Ascending aorta (tissue), 2 donors: ENCODE results near the gene C19orf33. TPM values are rescaled to one million over a fixed set of nuclear protein-coding genes. Genes with fewer than 3 reads are reported as not detected.

Source experiments
- DNase-seq, 2 donors: peaks; one replicate each; pipeline ENCODE4 v3.0.0-alpha.2; 2019; ENCODE audit warnings: low spot score in 2 of 2
- H3K27ac ChIP-seq, 2 donors: fragments of 200-600 bp; sonication (generic); one replicate each; pipeline ENCODE4 v1.5.1; 2016 to 2017; ENCODE audit warnings: mild to moderate bottlenecking in 1 of 2
- H3K27me3 ChIP-seq: fragments of 200-600 bp; sonication (generic); one replicate; pipeline ENCODE4 v1.5.1; 2017
- H3K36me3 ChIP-seq, 2 donors: fragments of 200-600 bp; sonication (generic); one replicate each; pipeline ENCODE4 v1.5.1; 2016
- H3K4me1 ChIP-seq, 2 donors: fragments of 200-600 bp; sonication (generic); one replicate each; pipeline ENCODE4 v1.5.1; 2016 to 2017; ENCODE audit warnings: mild to moderate bottlenecking in 1 of 2
- H3K4me3 ChIP-seq, 2 donors: fragments of 200-600 bp; sonication (generic); one replicate each; pipeline ENCODE4 v1.5.1; 2016 to 2017; ENCODE audit warnings: mild to moderate bottlenecking in 1 of 2
- H3K9me3 ChIP-seq, 2 donors: fragments of 200-600 bp; sonication (generic); one replicate each; pipeline ENCODE4 v1.5.1; 2016
- CTCF ChIP-seq, 3 experiments: fragments of 200-600 bp in 2 of 3; fragments of 450-650 bp in 1 of 3; sonication (generic) in 2 of 3; IDR thresholded peaks; one replicate each; pipeline ENCODE4 v1.5.1; 2016 to 2019; ENCODE audit warnings: antibody characterized with exemption in 3 of 3, mild to moderate bottlenecking in 1 of 3, moderate library complexity in 1 of 3
- intact Hi-C: fragments of 100-400 bp; cut with DNase I; formaldehyde crosslinking; loops from one replicate; pipeline ENCODE4 v1.15.1; 2023
- total RNA-seq: library from RNA; depleted of rRNA; stranded (reverse); fragments of >200 nt; gene quantifications from one replicate; pipeline ENCODE4 v1.1.0, GENCODE V29; 2016

The C19orf33 gene
- total RNA-seq, 1 donor from 2014 or later = not detected

GRCh38 chr19:38307597-38307996 lies 3.5 kb downstream of the C19orf33 start:
- intact Hi-C loops = no loop called here
- Histone ChIP-seq H3K4me1 (no peaks in the 10 kb centered on the region), H3K27me3 (no peaks in the 10 kb centered on the region), H3K36me3 (peaks cover 46 to 54% of the 10 kb centered on the region in 2 donors), H3K27ac (no peak overlapping the region), H3K4me3 (no peak overlapping the region), H3K9me3 (no peaks in the 10 kb centered on the region)
- TF ChIP-seq CTCF (IDR thresholded peaks at IDR 0.05) = no peak
- no peak for DNase-seq

DNA sequence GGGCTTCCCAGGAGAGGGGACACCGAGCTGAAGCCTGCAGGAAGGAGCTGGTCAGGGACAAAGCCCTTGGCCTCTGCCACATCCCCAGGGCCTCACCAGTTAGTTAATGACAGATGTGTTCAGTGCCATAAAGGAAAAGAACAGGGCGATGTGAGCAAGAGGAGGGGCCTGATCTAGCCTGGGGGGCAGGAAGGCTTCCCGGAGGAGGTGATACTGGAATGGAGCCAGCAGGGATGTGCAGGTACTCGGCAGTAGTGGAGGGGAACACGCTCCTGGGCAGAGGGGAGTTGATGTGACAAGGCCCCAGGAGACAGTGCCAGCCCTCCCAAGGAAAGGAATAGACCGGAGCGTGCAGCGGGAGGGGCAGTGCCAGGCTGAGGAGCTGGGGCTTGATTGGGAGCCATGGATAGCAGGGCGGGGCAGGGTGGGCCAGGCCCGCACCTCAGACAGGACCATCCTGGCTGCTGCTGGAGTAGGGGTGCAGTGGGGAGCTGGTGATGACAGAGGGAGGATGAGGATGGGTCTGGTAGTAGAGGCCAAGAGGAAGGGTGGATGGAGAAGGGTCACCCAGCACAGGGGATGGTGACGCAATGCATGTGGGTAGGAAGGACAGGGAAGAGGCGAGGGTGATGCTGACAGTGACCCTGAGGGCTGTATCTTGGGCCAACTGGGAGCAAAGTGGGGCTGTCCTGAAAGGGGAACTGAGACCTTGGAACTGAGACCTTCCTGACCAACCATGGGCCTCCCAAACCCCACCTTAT lies 4.1 kb downstream of the C19orf33 start:
- no peak for DNase-seq
- Histone ChIP-seq H3K36me3 (peaks cover 46 to 53% of the 10 kb centered on the region in 2 donors), H3K27ac (no peak overlapping the region), H3K4me3 (no peak overlapping the region), H3K9me3 (no peaks in the 10 kb centered on the region), H3K4me1 (no peaks in the 10 kb centered on the region), H3K27me3 (no peaks in the 10 kb centered on the region)
- intact Hi-C loops = no loop called here
- TF ChIP-seq CTCF (IDR thresholded peaks at IDR 0.05) = no peak

- Histone ChIP-seq H3K27ac (no peak overlapping the region), H3K36me3 (peaks cover 40 to 44% of the 10 kb centered on the region in 2 donors), H3K27me3 (no peaks in the 10 kb centered on the region), H3K9me3 (no peaks in the 10 kb centered on the region), H3K4me3 (no peak overlapping the region), H3K4me1 (no peaks in the 10 kb centered on the region)
- intact Hi-C loops = no loop called here
- no peak for DNase-seq
- TF ChIP-seq CTCF (IDR thresholded peaks at IDR 0.05) = no peak
Observed at GRCh38 chr19:38308926-38309614, 5.0 kb downstream of the C19orf33 start.

- H3K27me3 ChIP-seq = no peaks in the 10 kb centered on the region
- no peak overlapping the region for H3K27ac ChIP-seq
- peaks cover 36 to 38% of the 10 kb centered on the region in 2 donors for H3K36me3 ChIP-seq
- TF ChIP-seq CTCF (IDR thresholded peaks at IDR 0.05) = no peak
- H3K4me1 ChIP-seq = no peaks in the 10 kb centered on the region
- no peak for DNase-seq
- H3K9me3 ChIP-seq = no peaks in the 10 kb centered on the region
- no peak overlapping the region for H3K4me3 ChIP-seq
- intact Hi-C loops = no loop called here
Observed at GRCh38 chr19:38309615-38310278, 5.7 kb downstream of the C19orf33 start.

DNA sequence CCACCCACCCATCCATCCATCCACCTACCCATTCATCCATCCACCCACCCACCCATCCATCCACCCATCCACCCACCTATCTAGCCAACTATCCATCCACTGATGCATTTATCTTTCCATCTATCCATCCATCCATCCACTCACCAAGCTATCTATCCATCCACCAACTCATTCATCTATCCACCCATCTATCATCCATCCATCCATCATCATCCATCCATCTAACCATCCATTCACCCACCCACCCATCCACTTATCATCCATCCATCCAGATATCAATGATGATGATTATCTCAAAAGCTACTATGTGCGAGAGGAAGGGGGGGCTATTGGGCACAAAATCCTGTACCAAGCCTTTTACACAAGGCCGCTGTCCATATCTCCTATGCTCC lies 6.2 kb downstream of the C19orf33 start:
- Histone ChIP-seq H3K27ac (no peak overlapping the region), H3K36me3 (peaks cover 31 to 33% of the 10 kb centered on the region in 2 donors), H3K9me3 (no peaks in the 10 kb centered on the region), H3K27me3 (no peaks in the 10 kb centered on the region), H3K4me3 (no peak overlapping the region), H3K4me1 (peaks cover 0 to 4% of the 10 kb centered on the region in 2 donors)
- no peak for DNase-seq
- intact Hi-C loops = no loop called here
- TF ChIP-seq CTCF (IDR thresholded peaks at IDR 0.05) = no peak
